ENCODE data around the gene CACYBP.

DNA sequence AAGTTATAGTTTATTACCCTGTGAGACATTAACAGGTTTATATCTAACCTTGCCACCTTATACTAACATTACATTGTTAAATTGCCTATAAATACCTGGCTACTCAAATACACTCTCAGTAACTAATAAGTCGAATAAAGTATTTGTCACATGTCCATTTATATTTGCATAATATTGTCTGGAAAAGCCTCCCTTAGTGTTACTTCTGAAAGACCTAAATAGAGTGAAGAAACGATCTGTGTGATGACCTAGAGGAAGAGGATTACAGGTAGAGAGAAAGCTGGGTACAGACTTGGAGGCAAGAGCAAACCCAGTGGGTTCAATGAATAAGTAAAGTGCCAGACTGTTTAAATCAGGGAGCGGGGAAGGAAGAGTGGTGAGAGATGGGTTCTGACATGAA is 2.7 kb upstream of the CACYBP start:
- TF ChIP-seq, protein P1, sequence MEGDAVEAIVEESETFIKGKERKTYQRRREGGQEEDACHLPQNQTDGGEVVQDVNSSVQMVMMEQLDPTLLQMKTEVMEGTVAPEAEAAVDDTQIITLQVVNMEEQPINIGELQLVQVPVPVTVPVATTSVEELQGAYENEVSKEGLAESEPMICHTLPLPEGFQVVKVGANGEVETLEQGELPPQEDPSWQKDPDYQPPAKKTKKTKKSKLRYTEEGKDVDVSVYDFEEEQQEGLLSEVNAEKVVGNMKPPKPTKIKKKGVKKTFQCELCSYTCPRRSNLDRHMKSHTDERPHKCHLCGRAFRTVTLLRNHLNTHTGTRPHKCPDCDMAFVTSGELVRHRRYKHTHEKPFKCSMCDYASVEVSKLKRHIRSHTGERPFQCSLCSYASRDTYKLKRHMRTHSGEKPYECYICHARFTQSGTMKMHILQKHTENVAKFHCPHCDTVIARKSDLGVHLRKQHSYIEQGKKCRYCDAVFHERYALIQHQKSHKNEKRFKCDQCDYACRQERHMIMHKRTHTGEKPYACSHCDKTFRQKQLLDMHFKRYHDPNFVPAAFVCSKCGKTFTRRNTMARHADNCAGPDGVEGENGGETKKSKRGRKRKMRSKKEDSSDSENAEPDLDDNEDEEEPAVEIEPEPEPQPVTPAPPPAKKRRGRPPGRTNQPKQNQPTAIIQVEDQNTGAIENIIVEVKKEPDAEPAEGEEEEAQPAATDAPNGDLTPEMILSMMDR (IDR thresholded peaks at IDR 0.05; ENCODE audit: insufficient read depth, low read length, poor library complexity, severe bottlenecking): no peak
- no peak for TF ChIP-seq EZH2phosphoT487 (conservative IDR thresholded peaks at IDR 0.05; ENCODE audit: low read length)
